Measurements from ENCODE around the gene ZNF584. TPM values are rescaled to one million over a fixed set of nuclear protein-coding genes. Genes with fewer than 3 reads are reported as not detected.

Gene ZNF584
- total RNA-seq = 8.2 and 13.1 TPM in 2 replicates

DNA sequence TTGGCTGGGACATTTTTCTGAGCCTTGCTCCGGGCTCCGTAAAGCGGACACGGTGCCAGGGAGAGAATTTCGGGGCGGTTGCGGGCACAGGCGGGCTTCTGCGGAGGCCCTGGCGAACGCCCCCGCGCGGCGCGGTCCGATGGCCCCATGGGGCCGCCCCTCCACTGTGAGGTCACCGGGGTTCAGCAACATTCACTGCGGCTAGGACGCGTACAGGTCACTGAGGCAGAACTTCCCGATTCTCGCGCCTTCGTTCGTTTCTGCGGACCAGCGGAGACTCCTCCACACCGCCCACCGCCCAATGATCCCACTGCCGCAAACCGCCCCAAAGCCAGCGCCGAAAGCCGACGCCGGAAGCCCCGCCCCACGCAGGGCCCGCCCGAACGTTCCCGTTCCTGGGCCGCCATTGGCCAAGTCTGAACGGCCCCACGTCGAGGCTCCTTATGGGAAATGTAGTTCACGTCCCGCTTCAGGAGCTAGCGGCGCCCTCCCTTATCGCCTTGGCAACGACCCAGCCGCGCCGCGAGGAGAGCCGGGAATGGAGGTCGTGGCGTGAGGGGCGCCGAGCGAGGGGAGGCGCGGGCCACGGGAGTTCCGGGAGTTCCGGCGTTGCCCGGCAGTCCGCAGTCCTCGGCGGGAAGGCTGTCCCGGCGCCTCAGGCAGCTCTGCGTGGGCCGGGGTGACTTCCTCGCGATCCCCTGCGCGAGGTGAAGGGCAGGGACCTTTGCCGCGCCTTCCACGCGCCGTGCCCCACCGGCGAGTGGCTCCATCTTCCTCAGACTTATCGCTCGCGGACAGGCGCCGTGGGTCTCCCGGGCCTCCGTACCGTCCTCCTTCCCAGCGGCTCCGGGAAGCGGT, at the start of gene ZNF584:
ZNF584 (plus strand) TSS at position 498 of the 858 bp plus-strand sequence. CDS start 499 bp downstream, outside the sequence.

DNA sequence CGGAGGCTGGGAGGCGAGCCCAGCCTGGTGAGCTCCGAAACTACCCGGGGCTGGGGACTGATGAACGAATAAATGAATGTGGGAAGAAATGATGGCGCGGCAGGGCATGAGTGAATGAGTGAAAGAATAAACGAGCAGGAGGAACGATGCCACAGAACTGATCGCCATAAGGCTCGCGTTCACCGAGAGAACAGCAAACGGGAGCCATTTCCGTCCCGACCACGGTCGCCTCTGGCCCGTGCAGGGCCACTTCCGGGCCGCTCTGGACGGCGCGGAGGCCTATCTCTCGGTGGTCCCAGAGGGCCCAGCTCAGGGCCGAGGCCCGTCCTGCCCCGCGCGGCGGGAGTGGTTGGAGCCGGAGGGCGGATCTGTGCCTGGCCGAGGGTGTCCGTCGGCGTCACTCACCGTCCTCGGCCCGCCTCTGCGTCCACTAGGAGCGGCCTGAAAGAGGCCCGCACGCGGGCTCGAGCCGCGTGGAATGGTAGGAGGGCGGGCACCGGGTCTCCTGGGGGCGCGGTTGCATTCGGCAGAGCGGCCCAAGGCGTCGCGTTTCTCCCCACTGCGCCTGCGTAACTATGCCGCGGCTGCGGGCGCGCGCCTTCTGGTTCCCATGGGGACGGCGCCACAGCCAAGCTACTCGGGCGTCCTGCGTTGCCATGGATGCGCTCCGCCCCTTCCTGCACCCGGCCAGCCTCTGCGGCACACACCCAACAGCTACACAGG, 46.0 kb upstream of the ZNF584 start, which contains the start of gene ZNF497:
ZNF497 (minus strand) TSS at position 480 of the 723 bp plus-strand sequence. CDS start 5,116 bp downstream, outside the sequence.

DNA sequence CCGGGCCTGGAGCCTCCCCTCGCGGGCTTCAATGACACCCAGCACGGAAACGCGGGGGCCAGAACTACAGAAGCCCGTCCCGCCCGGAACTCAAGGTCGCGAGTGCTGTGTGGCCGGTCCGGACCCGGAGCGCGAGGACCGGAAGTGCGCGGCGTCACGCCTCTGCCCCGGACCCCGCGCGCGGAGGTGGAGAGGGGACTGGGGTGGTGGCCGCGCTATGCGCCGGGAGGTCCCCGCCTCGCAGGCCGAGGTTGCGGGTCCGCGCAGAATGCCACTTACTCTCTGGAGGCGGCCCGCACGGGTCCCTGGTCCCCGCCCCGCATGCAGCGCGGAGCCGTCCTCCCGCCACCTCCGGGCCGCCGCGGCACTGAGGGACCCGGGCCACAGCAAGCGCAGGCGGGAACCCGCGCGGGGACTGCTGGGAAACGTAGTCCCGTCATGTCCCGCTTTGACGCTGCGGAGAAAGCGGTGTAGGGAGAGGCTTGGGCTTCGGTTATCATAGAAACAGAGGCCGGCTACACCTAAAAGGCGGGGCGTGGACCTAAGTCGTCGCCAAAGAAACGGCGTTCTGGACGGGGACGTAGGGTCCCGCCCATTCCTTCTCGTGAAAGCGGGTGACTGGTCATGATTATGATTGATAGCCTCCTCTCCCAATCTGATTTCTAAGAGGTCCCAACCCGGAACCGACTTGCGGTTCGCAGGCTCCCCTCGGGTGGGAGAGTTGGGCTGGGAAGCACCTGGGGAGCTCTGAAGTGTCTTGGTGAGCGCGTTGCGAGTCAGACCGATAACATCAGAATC, 27.6 kb upstream of the ZNF584 start, which contains the start of gene ZNF837:
ZNF837 (minus strand) TSS at position 369 of the 798 bp plus-strand sequence. CDS start 11,698 bp downstream, outside the sequence.

DNA sequence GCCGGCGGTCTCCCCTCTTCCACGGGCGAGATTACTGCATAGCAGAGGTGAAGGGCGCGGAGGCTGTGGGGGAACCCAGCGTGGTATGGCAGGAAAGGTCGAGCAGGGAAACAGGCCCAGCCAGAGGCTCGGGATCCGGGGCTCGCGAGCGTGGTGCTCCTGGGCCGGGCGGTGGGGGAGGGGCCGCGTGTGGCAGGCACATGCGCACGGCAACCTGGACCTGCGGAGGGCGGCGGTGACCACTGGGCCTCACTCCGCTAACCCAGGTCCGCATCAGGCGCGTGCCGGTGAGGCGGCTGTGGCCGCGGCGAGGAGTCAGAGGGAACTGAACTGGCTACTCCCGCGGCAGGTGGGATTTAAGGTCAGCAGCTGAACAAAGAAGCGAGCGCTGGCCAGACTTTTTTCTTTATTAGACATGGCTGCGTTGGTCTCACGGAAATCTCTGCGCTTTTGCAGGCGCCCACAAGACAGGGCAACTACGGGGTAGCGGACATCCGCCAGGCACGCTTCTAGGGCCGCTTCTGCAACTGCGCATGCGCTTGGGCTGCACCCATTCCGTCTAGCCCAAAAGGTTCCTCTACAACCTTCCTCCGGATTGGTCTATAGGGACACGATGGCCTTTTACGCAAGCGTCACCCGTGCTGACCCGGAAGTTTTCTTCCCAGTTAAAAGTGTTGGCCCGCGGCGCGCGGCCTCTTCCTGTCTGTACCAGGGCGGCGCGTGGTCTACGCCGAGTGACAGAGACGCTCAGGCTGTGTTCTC, 21.7 kb upstream of the ZNF584 start, which contains the start of gene RPS5:
RPS5 (plus strand) TSS at position 694 of the 762 bp plus-strand sequence. CDS start 869 bp downstream, outside the sequence.

GRCh38 chr19:58395220-58395978, 13.1 kb upstream of the ZNF584 start, which contains the start of gene RNF225:
RNF225 (plus strand) TSS chr19:58395656; CDS start chr19:58396090, 434 bp downstream.

DNA sequence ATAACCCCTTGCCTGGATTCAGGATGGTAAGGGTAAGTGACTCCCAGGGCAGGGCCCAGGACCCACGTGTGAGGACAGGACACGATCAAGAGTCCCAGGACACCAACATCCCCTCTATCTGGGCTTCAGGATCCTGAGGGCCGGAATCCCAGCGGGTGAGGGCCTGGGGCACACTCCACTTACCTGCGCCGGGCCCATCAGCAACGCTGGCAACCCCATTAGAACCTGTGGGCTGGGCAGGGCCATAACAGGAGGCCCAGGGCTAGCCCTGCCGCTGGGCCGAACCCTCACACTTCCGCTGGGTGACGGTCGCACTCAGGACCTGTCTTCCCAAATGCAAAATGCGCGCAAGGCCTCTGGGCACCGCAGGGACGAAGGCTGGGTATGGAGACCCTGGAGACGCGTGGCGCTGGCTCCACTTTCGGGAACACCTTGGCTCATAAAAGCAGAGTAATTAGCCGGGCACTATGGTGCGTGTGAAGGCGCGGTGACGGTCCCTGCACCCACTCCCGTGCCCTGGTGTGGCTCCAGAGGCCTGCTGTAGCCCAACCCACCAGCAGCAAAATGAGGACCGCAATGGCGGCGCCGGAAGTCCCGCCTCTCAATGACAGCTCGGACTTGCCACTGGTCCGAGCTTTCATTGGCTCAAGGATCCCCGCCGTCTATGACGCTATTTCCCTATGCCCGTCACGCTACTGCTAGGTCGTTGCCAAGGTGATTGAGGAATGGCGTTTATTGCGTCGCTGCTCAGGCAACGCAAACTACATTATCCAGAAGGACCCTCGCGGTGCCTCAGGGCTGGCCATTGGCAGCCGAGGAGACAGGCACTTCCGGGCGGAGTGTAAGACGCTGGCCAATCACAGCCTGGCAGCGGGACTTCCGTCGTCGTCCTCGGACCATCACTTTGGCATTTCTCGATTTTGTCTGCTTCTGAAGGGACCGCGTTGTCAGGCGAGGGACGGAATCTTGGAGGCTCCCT, 31.4 kb downstream of the ZNF584 start, which contains the start of gene ZNF132:
ZNF132 (minus strand) TSS at position 578 of the 979 bp plus-strand sequence; CDS start at position 246, 332 bp downstream.

DNA sequence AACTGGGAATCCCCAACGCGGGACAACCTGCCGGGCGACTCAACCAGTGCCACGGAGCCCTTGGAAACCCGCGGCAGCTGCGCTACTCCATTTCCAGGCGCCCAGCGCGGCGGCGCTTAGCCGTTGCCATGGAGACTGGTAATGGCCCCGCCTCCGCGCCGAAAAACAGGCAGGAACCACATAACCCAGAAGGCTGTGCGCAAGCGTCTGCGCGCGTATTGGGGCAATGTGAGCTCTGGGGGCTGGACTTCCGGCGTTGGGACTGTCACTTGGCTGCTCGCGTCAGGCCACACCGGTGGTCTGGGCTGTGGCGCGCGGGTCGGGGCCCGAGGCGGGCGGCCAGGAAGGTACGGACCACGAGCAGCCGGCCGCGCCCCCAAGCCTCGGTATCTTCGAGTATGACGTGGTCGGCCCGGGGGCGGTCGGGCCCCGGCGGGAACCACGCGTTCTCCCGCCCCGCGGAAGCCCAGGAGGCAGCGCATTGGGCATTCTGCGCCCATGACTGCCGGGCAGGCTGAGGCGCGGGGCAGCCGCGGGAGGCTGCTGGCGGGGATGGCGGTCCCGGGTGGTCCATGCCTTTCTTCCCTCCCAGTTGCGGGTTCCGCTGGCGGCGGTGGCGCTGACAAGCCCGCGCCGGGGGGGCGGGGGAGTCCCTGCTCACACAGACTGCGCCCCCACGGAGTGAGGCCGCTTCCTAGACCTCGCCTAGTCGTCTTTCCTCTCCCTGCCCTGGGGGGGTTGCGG, 43.1 kb downstream of the ZNF584 start, which contains the start of gene ZNF324B:
ZNF324B (plus strand) TSS at position 265 of the 744 bp plus-strand sequence. CDS start 2,080 bp downstream, outside the sequence.

GRCh38 chr19:58466760-58467589, 58.5 kb downstream of the ZNF584 start, which contains the start of gene ZNF324:
ZNF324 (plus strand) TSS chr19:58467080; CDS start chr19:58469186, 2,106 bp downstream.

Other genes starting within 250 kb of the ZNF584 start
- gene ZNF274, start 225.6 kb upstream of the ZNF584 start, total RNA-seq = 14.6 and 16.8 TPM in 2 replicates
- gene ZNF544, start 179.7 kb upstream of the ZNF584 start, total RNA-seq = 37.2 and 43.0 TPM in 2 replicates
- gene ZNF8, start 129.7 kb upstream of the ZNF584 start, total RNA-seq = 3.7 and 4.2 TPM in 2 replicates
- gene ERVK3-1, start 103.3 kb upstream of the ZNF584 start, total RNA-seq = 52.1 and 56.0 TPM in 2 replicates
- 1.6 and 1.8 TPM in 2 replicates for gene ZSCAN22, start 81.7 kb upstream of the ZNF584 start, total RNA-seq
- 56.7 and 57.5 TPM in 2 replicates for gene A1BG, start 55.2 kb upstream of the ZNF584 start, total RNA-seq
- gene ZNF497, start 45.9 kb upstream of the ZNF584 start, total RNA-seq = under 0.01 and 0.74 TPM in 2 replicates
- gene ZNF837, start 27.6 kb upstream of the ZNF584 start, total RNA-seq = 0.89 and 2.4 TPM in 2 replicates
- 2,682 and 2,963 TPM in 2 replicates for gene RPS5, start 21.4 kb upstream of the ZNF584 start, total RNA-seq
- not detected in 2 replicates for gene RNF225, start 13.0 kb upstream of the ZNF584 start, total RNA-seq
- 2.1 and 3.0 TPM in 2 replicates for gene ZNF132, start 31.5 kb downstream of the ZNF584 start, total RNA-seq
- gene ZNF324B, start 43.0 kb downstream of the ZNF584 start, total RNA-seq = 5.5 and 6.2 TPM in 2 replicates
- 7.7 and 9.1 TPM in 2 replicates for gene ZNF324, start 58.4 kb downstream of the ZNF584 start, total RNA-seq
- gene ZNF446, start 67.7 kb downstream of the ZNF584 start, total RNA-seq = 8.0 and 9.4 TPM in 2 replicates
- 15.2 and 18.3 TPM in 2 replicates for gene SLC27A5, start 103.3 kb downstream of the ZNF584 start, total RNA-seq
- gene ZBTB45, start 111.2 kb downstream of the ZNF584 start, total RNA-seq = 12.8 and 14.4 TPM in 2 replicates
- 474 and 516 TPM in 2 replicates for gene TRIM28, start 135.4 kb downstream of the ZNF584 start, total RNA-seq
- 120 and 121 TPM in 2 replicates for gene CHMP2A, start 146.5 kb downstream of the ZNF584 start, total RNA-seq
- 27.2 and 47.9 TPM in 2 replicates for gene UBE2M, start 150.0 kb downstream of the ZNF584 start, total RNA-seq
- 6.1 and 6.2 TPM in 2 replicates for gene MZF1, start 164.7 kb downstream of the ZNF584 start, total RNA-seq

All from bronchus fibroblast of lung (primary cell).